Measurements from ENCODE around the gene RNF114. TPM values are rescaled to one million over a fixed set of nuclear protein-coding genes. Genes with fewer than 3 reads are reported as not detected.

The RNF114 gene
- total and polyA plus RNA-seq, 4 donors = 30.9 to 87.9 (median 40.9) TPM

GRCh38 chr20:49942303-49942702 lies 6.1 kb downstream of the RNF114 start:
- no peak overlapping the region for H3K9ac ChIP-seq (ENCODE audit: low read depth in 1 of 2, low read length in 2 of 2)
- DNase-seq (ENCODE audit: low spot score) = no peak
- H3K4me1 ChIP-seq (ENCODE audit: control insufficient read depth in 4 of 4, insufficient read depth in 4 of 4, low read length in 3 of 4) = peaks cover 7 to 24% (median 18%) of the 10 kb centered on the region in 4 donors
- whole genome bisulfite sequencing = 84% methylated on average over 3 of the region's 3 CpGs
- no peak overlapping the region for H3K27ac ChIP-seq (ENCODE audit: low read depth in 1 of 2, low read length in 2 of 2)
- no peak overlapping the region for H3K4me3 ChIP-seq (ENCODE audit: low read depth in 1 of 3, low read length in 3 of 3)
- TF ChIP-seq FOXA1 (IDR thresholded peaks at IDR 0.05) = no peak
- TF ChIP-seq RAD21 (IDR thresholded peaks at IDR 0.05) = no peak
- TF ChIP-seq JUND (IDR thresholded peaks at IDR 0.05) = no peak
- TF ChIP-seq REST (IDR thresholded peaks at IDR 0.05) = no peak
- no peak for TF ChIP-seq HNF4G (IDR thresholded peaks at IDR 0.05)
- TF ChIP-seq NR2F2 (IDR thresholded peaks at IDR 0.05) = no peak
- TF ChIP-seq GABPA (IDR thresholded peaks at IDR 0.05 in 1 of 2, conservative IDR thresholded peaks at IDR 0.05 in 1 of 2) = no peak
- no peak for TF ChIP-seq HNF4A (conservative IDR thresholded peaks at IDR 0.05)
- TF ChIP-seq SP1 (IDR thresholded peaks at IDR 0.05) = no peak
- TF ChIP-seq CTCF (IDR thresholded peaks at IDR 0.05; ENCODE audit: low read depth, low read length, missing input control) = no peak
- TF ChIP-seq ZBTB33 (IDR thresholded peaks at IDR 0.05) = no peak
- TF ChIP-seq MAX (IDR thresholded peaks at IDR 0.05) = no peak
- peaks cover 8 to 51% (median 37%) of the 10 kb centered on the region in 4 donors for H3K36me3 ChIP-seq (ENCODE audit: control insufficient read depth in 4 of 4, insufficient read depth in 3 of 4, low read depth in 1 of 4, low read length in 3 of 4)
- H3K27me3 ChIP-seq (ENCODE audit: control insufficient read depth in 4 of 4, insufficient read depth in 4 of 4, low read length in 3 of 4) = no peaks in the 10 kb centered on the region
- H3K9me3 ChIP-seq (ENCODE audit: control insufficient read depth in 4 of 4, low read length in 3 of 4) = no peaks in the 10 kb centered on the region

- no peaks in the 10 kb centered on the region for H3K9me3 ChIP-seq (ENCODE audit: control insufficient read depth in 4 of 4, low read length in 3 of 4)
- H3K4me3 ChIP-seq (ENCODE audit: low read depth in 1 of 3, low read length in 3 of 3) = no peak overlapping the region
- no peak for TF ChIP-seq NR2F2 (IDR thresholded peaks at IDR 0.05)
- no peak for TF ChIP-seq EGR1 (IDR thresholded peaks at IDR 0.05; ENCODE audit: low read depth in 2 of 2)
- TF ChIP-seq REST (IDR thresholded peaks at IDR 0.05) = no peak
- TF ChIP-seq SP1 (IDR thresholded peaks at IDR 0.05) = no peak
- no peak for TF ChIP-seq JUND (IDR thresholded peaks at IDR 0.05)
- no peak for TF ChIP-seq FOXA1 (IDR thresholded peaks at IDR 0.05)
- TF ChIP-seq ATF3 (IDR thresholded peaks at IDR 0.05) = no peak
- TF ChIP-seq ZBTB33 (IDR thresholded peaks at IDR 0.05) = no peak
- 94% methylated on average over 3 of the region's 3 CpGs for WGBS
- peaks cover 8 to 54% (median 39%) of the 10 kb centered on the region in 4 donors for H3K36me3 ChIP-seq (ENCODE audit: control insufficient read depth in 4 of 4, insufficient read depth in 3 of 4, low read depth in 1 of 4, low read length in 3 of 4)
- H3K27me3 ChIP-seq (ENCODE audit: control insufficient read depth in 4 of 4, insufficient read depth in 4 of 4, low read length in 3 of 4) = no peaks in the 10 kb centered on the region
- DNase-seq (ENCODE audit: low spot score) = no peak
- peaks cover 2 to 17% (median 12%) of the 10 kb centered on the region in 4 donors for H3K4me1 ChIP-seq (ENCODE audit: control insufficient read depth in 4 of 4, insufficient read depth in 4 of 4, low read length in 3 of 4)
- no peak overlapping the region for H3K27ac ChIP-seq (ENCODE audit: low read depth in 1 of 2, low read length in 2 of 2)
- no peak overlapping the region for H3K9ac ChIP-seq (ENCODE audit: low read depth in 1 of 2, low read length in 2 of 2)
Observed at GRCh38 chr20:49942942-49943341, 6.7 kb downstream of the RNF114 start.
